NCI-H748 treated with DMSO at 0.1 percent for 48 hours (cell line): ENCODE data around the gene SNRPA.
"Not testable (repeated sequence)": the region's sequence is repeated elsewhere in the genome, so short reads cannot be mapped to it uniquely, and the experiment has no call there.

Experiments
- DNase-seq: peaks from one replicate; lab custom pipeline; 2025; lab: John Stamatoyannopoulos, UW

SNRPA gene

DNA sequence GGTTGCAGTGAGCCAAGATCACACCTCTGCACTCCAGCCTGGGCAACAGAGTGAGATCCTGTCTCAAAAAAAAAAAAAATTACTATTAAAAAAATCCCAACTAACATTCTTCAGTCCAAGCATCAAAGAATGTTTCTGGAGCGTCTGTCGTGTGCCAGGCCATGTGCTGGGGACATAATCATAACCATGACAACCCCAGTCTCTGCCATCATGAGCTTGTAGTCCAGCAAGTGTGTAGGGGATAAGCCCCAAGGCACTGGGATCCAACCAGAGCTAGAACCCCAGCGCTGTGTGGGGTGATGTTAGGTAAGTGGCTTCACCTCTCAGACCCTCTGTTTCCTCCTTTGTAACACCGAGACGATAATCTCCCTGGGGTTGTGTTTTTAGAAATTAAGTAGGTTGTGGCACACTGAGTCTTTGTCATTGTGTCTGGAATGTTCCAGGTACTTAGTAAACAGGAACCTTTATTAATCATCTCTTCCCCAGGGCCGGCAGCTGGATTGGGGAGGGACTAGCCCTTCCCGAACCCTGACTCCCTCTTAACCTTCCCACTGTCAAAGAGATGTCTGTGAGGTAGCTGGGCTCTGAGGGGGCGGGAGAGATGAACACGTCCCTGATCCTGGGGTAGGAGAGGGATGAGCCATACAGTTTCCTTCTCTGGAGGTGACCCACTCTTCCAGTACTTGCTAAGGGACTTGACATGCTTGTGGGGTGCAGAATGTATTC is 28.9 kb upstream of the SNRPA start:
- DNase-seq = no peak

GRCh38 chr19:40723661-40724254 is 27.2 kb upstream of the SNRPA start:
- no peak for DNase-seq

DNA sequence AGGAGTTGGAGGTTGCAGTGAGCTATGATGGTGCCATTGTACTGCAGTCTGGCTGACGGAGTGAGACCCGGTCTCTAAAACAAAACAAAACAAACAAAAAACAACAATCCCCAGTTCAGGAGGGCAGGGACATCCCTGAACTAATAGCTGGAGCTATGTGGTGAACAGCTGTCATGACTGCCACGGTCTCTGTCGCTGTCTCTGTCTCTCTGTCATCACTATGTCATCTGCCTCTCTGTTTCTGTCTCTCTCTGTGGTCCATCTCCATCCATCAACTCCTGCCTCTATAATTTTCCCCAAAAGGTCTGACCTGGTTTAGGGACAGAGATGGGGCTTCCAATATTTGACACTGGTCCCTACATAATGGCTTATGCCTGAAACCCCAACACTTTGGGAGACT is 26.7 kb upstream of the SNRPA start:
- DNase-seq = no peak

DNA sequence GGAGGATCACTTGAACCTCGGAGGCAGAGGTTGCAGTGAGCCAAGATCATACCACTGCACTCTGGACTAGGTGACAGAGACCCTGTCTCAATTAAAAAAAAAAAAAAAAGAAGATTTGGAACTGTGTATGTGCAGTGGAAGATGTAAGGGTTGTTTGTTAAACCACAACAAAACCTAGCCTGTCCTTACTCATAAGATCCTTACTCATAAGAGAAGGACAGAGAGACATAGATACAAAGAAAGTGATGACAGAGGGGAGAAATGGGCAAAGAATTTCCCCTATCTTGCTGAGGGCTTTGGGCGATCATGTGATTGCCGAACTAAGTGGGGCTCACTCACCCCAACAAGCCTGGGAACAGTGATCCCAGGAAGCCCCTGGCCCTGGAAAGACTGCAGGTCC is 26.1 kb upstream of the SNRPA start:
- no peak for DNase-seq

GRCh38 chr19:40726279-40726678 is 24.7 kb upstream of the SNRPA start:
- DNase-seq = no peak

DNA sequence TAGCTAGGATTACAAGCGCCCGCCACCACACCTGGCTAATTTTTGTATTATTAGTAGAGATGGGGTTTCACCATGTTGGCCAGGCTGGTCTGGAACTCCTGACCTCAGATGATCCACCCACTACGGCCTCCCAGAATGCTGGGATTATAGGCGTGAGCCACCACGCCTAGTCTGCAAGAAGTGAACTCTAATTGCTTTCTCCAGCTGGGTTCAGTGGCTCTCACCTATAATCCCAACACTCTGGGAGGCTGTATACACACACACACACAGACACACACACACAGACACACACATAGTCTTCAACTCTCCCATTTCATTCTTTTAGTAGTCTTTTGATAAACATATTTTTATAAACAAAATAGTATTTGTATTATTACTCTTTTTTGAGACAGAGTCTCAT is 20.9 kb upstream of the SNRPA start:
- not testable (repeated sequence) for DNase-seq

- DNase-seq = not testable (repeated sequence)
Measured at GRCh38 chr19:40732304-40732703, 18.7 kb upstream of the SNRPA start.

- DNase-seq = no peak
Measured at GRCh38 chr19:40733149-40733548, 17.9 kb upstream of the SNRPA start.

- no peak for DNase-seq
Measured at GRCh38 chr19:40735013-40735771, 15.8 kb upstream of the SNRPA start.

GRCh38 chr19:40736661-40737060 is 14.3 kb upstream of the SNRPA start:
- DNase-seq = no peak

- no peak for DNase-seq
Measured at GRCh38 chr19:40737102-40737644, 13.8 kb upstream of the SNRPA start.

DNA sequence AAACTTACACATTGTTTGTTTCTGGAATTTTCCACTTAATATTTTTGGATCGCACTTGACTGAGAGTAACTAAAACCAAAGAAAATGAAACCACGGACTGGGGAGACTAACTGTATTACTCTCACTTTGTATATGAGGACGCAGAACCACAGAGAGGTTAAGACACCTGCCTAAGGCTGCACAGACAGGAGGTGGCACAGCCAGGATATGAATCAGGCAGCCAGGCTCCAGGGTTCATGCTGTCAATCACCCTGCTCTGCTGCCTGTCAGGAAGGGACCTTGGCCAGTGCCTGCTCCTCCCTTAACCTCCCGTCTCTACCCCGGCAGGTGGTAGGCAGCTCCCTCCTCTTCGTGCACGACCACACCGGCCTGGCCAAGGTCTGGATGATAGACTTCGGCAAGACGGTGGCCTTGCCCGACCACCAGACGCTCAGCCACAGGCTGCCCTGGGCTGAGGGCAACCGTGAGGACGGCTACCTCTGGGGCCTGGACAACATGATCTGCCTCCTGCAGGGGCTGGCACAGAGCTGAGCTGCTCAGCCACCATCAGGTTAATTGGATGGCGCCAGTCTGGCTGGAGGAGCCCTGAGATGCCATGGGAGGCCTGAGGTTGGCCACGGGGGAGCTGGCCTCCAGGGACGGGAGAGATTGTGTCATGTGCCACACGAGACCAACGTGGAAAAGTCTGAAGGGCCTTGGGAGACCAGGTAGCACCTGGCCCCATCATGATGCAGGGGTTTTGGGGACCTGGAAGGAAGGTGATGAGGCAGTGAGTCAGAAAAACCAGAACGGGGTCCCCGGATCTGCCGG is 11.8 kb upstream of the SNRPA start:
- DNase-seq = no peak

DNA sequence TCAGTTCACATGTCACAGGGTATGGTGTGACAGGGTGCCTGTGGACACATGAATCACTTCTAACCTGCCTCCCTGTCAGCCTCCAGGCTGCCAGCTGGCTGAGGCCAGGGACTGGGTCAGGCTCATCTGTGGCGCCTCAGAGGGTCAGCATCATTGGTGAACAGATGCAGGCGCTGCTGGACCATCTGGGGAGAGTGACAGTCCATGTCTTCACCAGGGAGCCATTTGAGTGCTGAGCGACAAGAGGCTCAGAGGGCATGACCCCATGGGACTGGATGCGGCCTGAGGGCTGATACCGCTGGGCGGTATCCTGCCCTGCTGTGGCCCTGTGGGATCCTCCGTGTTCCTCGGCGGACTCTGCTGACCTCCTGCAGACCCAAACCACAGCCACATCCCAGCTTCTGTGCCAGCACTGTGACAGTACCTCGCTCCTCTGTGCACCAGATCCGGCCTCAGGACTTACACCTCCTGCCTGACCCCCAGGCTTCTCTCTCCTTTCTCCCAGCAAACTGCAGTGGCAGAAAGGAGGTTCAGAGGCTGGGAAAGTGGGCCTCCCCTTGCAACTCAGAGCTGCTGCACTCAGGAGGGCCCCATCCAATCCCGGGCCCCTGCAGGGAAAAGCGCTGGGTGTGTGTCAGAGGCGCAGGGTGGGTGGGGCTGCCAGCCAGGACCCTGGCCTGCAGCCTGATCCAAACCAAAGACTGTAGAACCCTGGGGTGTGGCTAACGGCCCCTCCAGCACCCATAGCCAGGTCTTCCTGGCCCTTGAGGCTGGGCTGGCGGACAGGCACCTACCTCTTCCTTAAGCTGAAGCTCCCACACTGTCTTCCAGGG is 10.9 kb upstream of the SNRPA start:
- no peak for DNase-seq

DNA sequence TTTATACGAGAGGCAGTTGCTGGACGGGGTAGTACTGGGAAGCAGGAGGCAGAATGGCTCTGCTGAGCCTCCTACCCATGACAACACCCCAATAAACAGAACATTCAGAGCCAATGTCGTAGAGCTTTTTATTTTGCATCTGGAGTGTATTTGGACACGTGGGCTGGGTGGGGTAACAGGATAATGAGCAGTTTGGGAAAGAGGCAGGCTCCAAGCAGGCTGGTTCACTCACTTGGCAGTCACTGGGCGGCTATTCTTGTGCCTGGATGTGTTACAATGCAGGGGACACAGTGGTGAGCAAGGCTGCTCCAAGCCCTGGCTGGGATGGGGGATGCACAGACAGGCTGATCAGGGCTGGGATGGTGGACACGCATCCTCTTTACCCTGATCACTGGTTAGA is 10.3 kb upstream of the SNRPA start:
- DNase-seq = no peak

- DNase-seq = no peak
Measured at GRCh38 chr19:40741527-40742390, 9.2 kb upstream of the SNRPA start.

DNA sequence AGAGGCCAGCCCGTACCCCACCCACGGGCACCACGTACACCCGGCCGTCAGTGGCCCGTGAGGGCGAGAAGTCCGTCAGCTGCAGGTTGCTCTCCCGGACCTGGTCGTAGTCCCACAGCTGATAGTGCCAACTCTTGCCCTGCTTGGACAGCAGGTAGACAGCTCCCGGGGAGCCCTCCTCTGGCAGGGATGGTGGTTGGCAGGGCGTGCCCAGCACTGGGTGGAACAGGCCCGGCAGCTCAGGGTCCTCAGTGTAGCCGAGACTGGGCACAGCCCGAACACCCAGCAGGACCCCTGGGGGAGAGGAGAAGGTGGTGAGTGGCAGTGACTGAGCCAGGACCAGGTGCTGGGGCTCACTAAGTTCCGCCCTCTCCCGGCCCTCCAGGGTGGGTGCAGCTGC is 8.5 kb upstream of the SNRPA start:
- no peak for DNase-seq

GRCh38 chr19:40742886-40743285 is 8.1 kb upstream of the SNRPA start:
- no peak for DNase-seq

GRCh38 chr19:40743926-40744325 is 7.1 kb upstream of the SNRPA start:
- no peak for DNase-seq

- DNase-seq = no peak
Measured at GRCh38 chr19:40744554-40745401, 6.2 kb upstream of the SNRPA start.
